IPS-NIHi11 (cell line): ENCODE results near the gene TPO.

Source experiments
- DNase-seq: peaks from one replicate; pipeline ENCODE4 v3.0.0; 2012; ENCODE audit warnings: mixed read lengths, low spot score

The TPO gene

GRCh38 chr2:1584691-1585485 is 171.6 kb downstream of the TPO start:
- DNase-seq: no peak

DNA sequence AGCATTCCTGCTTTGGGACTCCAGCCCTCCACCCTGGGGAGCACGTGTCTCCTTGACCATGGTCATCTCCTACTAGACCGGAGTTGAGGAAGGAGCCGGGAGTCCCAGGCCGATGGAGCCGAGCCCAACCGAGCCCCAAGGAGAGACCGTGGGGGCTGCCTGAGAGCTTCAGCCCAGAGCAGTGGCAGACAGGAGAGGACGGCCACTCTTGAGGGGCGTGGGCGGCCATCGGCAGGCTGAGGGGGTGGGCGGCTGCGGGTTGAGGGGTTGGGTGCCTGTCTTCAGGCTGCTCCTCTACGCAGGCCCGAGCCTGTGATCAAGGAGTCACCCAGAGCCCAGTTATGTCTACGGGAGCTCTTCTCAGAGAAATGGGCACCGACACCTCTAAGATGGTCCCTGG is 172.4 kb downstream of the TPO start:
- no peak for DNase-seq

DNA sequence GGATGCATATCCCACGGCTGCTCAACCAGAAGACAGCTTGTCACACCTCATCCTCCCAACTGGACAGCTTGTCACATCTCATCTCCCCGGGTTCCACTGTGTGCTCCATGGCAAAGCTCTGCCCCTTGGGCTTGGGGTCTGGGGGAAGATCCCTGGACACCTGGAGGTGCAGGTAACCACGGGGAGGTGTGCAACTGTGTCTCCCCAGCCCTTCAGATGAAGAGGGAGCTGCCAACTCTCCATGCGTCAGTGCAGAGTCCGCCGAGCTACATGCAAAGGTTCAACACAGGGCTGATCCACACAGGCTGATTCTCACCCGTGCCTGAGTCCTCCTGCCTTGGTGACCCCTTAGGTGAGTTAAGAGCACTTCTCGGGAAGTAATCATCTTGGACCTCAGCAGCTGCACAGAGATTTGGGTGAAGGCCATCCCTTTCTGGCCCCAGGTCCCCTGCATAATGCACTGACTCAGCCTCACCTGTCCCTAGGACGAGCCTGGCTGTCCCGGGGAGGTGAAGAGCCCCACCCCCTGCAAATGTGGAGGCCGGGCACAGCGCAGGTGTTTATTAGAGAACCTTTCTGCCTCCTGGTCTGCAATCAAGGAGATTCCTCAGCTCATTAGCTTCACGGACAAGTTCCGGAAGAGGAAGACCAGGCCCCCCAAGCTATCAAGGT is 173.1 kb downstream of the TPO start:
- DNase-seq: no peak

GRCh38 chr2:1586923-1587840 is 173.9 kb downstream of the TPO start:
- DNase-seq: no peak

DNA sequence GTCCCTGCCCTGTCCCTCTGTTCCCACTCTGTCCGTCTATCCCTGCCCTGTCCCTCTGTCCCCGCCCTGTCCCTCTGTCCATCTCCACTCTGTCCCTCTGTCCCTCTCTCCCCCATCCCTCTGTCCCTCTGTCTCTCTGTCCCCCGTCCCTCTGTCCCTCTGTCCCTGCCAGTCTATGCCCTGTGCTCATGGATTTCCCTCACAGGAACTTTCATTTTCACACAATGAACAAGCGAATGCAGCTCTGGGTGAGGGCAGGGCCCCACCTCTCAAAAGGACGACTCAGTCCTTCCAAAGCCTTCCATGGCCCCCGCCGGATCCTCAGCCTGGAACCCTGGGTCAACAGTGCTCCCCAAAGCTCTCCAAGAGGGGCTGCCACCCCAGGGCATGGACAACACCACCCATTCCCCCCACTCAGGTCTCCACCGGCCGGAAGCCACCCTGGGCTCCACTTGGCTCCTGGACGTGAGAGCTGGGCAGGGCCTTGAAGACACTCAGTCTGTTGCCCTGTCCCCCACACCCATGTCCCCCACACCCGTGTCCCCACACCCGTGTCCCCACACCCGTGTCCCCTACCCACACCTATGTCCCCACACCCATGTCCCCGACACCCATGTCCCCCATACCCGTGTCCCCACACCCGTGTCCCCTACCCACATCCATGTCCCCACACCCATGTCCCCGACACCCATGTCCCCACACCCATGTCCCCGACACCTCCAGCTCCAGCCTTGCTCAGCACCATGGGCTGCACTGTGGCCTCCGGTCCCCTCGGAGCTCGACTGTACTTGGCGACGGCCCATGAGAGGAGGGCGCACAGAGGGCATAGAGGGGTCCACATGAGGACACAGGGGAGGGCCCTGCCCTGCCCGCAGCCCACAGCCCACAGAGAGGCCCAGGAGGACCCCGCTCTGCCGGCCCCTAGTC is 175.1 kb downstream of the TPO start:
- no peak for DNase-seq

DNA sequence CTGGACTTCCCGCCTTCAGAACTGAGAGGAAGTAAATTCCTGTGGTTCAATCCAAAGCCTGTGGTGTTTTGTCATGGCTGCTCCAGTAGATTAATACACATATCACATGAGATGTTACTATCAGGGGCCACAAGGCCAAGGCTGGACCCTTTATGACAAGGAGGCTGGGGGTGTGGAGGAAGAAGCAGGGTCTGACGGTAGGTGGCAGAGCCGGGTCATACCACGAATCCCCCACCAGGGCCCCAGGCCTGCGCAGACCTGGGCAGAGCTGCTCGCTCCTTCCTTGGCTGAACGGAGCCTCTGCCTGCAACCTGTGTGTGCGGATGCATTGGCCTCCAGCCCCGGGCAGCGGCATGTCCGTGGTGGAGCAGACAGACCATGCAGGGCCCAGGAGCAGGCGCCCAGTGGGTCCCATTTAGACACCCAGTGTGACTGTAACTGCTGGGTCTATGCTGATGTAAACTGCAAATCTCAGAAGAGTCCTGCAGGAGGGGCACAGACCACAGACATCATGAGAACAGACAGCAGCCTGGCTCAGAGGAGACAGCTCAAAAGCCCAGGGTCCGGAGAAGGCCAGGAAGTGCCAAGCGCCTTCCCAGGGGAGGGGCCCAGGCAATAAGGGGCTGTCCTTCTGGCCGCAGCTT is 175.8 kb downstream of the TPO start:
- no peak for DNase-seq

- DNase-seq: peak; percentile 47
Observed at GRCh38 chr2:1590596-1591460, 177.6 kb downstream of the TPO start.

DNA sequence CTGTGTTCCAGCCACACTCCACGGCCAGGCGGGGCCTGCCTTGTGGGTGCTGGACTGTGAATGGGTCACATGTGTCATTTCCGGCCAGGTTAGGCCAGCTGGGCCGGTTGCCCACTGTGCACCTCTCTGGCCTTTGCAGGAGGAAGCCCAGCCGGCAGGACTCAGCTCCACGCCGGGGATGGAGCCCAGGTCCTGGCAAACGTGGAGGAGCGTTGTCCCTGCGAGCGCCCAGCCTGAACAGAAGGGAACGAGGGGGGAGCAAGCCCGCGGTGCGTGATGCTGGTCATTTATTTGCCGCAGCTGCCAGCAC is 178.2 kb downstream of the TPO start:
- no peak for DNase-seq
